Measurements from ENCODE around the gene ZBTB7C. TPM values are rescaled to one million over a fixed set of nuclear protein-coding genes. Genes with fewer than 3 reads are reported as not detected.
A peak's percentile ranks its signal among the peaks of the same experiment; 100 is the strongest.

Gene ZBTB7C
- total RNA-seq, 1 donor from 2014 or later: 1.4 TPM

DNA sequence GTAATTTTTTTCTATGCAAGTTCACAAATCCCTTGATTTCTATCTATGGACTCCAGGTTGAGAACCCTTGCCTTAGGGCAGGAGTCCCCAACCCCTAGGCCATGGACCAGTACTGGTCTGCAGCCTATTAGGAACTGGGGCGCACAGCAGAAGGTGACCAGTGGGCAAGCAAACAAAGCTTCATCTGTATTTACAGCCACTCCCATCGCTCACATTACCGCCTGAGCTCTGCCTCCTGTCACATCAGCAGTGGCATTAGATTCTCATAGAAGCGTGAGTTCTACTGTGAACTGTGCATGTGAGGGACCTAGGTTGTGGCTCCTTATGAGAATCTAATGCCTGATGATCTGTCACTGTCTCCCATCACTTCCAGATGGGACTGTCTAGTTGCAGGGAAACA is 408.5 kb downstream of the ZBTB7C start:
- Mint-ChIP-seq H3K27ac (ENCODE audit: unreplicated experiment) (no peak overlapping the region), H3K4me1 (ENCODE audit: low read depth) (peaks cover 15% of the 10 kb centered on the region), H3K9me3 (ENCODE audit: low read depth) (peaks cover 8% of the 10 kb centered on the region), H3K4me3 (ENCODE audit: unreplicated experiment) (no peak overlapping the region), H3K27me3 (ENCODE audit: low read depth) (no peaks in the 10 kb centered on the region), H3K36me3 (ENCODE audit: low read depth) (no peaks in the 10 kb centered on the region)
- no peak for TF ChIP-seq CTCF (IDR thresholded peaks at IDR 0.05)
- DNase-seq (ENCODE audit: low spot score): no peak

GRCh38 chr18:47999801-48000248 is 409.4 kb downstream of the ZBTB7C start:
- Mint-ChIP-seq H3K36me3 (ENCODE audit: low read depth) (no peaks in the 10 kb centered on the region), H3K27me3 (ENCODE audit: low read depth) (no peaks in the 10 kb centered on the region), H3K4me3 (ENCODE audit: unreplicated experiment) (no peak overlapping the region), H3K9me3 (ENCODE audit: low read depth) (peaks cover 8% of the 10 kb centered on the region), H3K4me1 (ENCODE audit: low read depth) (peaks cover 15% of the 10 kb centered on the region), H3K27ac (ENCODE audit: unreplicated experiment) (no peak overlapping the region)
- no peak for DNase-seq (ENCODE audit: low spot score)
- no peak for TF ChIP-seq CTCF (IDR thresholded peaks at IDR 0.05)

- peak; percentile 74 for TF ChIP-seq CTCF (IDR thresholded peaks at IDR 0.05)
- Mint-ChIP-seq H3K36me3 (ENCODE audit: low read depth) (no peaks in the 10 kb centered on the region), H3K27ac (ENCODE audit: unreplicated experiment) (no peak overlapping the region), H3K4me1 (ENCODE audit: low read depth) (peaks cover 3% of the 10 kb centered on the region), H3K4me3 (ENCODE audit: unreplicated experiment) (no peak overlapping the region), H3K9me3 (ENCODE audit: low read depth) (peaks cover 8% of the 10 kb centered on the region), H3K27me3 (ENCODE audit: low read depth) (no peaks in the 10 kb centered on the region)
- DNase-seq (ENCODE audit: low spot score): no peak
These were observed 411.8 kb downstream of the ZBTB7C start for GRCh38 chr18:47997338-47997780.

- DNase-seq (ENCODE audit: low spot score): no peak
- H3K27me3 Mint-ChIP-seq (ENCODE audit: low read depth): no peaks in the 10 kb centered on the region
- no peak overlapping the region for H3K4me3 Mint-ChIP-seq (ENCODE audit: unreplicated experiment)
- peaks cover 3% of the 10 kb centered on the region for H3K4me1 Mint-ChIP-seq (ENCODE audit: low read depth)
- H3K27ac Mint-ChIP-seq (ENCODE audit: unreplicated experiment): no peak overlapping the region
- no peak for TF ChIP-seq CTCF (IDR thresholded peaks at IDR 0.05)
- peaks cover 8% of the 10 kb centered on the region for H3K9me3 Mint-ChIP-seq (ENCODE audit: low read depth)
- no peaks in the 10 kb centered on the region for H3K36me3 Mint-ChIP-seq (ENCODE audit: low read depth)
These were observed 413.1 kb downstream of the ZBTB7C start for GRCh38 chr18:47996091-47996541.

- Mint-ChIP-seq H3K36me3 (ENCODE audit: low read depth) (no peaks in the 10 kb centered on the region), H3K27ac (ENCODE audit: unreplicated experiment) (no peak overlapping the region), H3K27me3 (ENCODE audit: low read depth) (no peaks in the 10 kb centered on the region), H3K9me3 (ENCODE audit: low read depth) (peaks cover 8% of the 10 kb centered on the region), H3K4me1 (ENCODE audit: low read depth) (peaks cover 3% of the 10 kb centered on the region), H3K4me3 (ENCODE audit: unreplicated experiment) (no peak overlapping the region)
- DNase-seq (ENCODE audit: low spot score): no peak
- TF ChIP-seq CTCF (IDR thresholded peaks at IDR 0.05): no peak
These were observed 413.5 kb downstream of the ZBTB7C start for GRCh38 chr18:47995654-47996053.

Data from chondrocyte (in vitro differentiated cells).